AG04450 (cell line): ENCODE data around the gene SPTBN5. TPM values are rescaled to one million over a fixed set of nuclear protein-coding genes. Genes with fewer than 3 reads are reported as not detected.

Source experiments
- CTCF ChIA-PET: fragments of 300-600, 350-600 bp; formaldehyde crosslinking; extraction: SDS; loops from one replicate; lab custom pipeline; 2022; ENCODE audit warnings: antibody characterized with exemption, inconsistent platforms; lab: Charles Lee
- POLR2A ChIA-PET: fragments of 350-600 bp; formaldehyde crosslinking; extraction: SDS; loops from one replicate; lab custom pipeline; 2021; ENCODE audit warnings: antibody characterized with exemption, inconsistent platforms; lab: Yijun Ruan, JAX
- DNase-seq: peaks from one replicate; pipeline ENCODE4 v3.0.0-alpha.2; 2011; ENCODE audit warnings: low read depth, low spot score
- H3K27ac ChIP-seq: one replicate; pipeline ENCODE4 v1.5.1; 2012; ENCODE audit warnings: low read depth, low read length, control low read depth
- H3K27me3 ChIP-seq: one replicate; pipeline ENCODE4 v1.6.0; 2012; ENCODE audit warnings: low read length; ENCODE audit not compliant: control insufficient read depth, insufficient read depth
- H3K4me3 ChIP-seq: 2 replicates; pipeline ENCODE4 v1.5.1; 2011; ENCODE audit warnings: mild to moderate bottlenecking, low read depth, low read length, control low read depth
- H3K9me3 ChIP-seq: 2 replicates; pipeline ENCODE4 v1.5.1; 2012; ENCODE audit warnings: low read length; ENCODE audit not compliant: control insufficient read depth, insufficient read depth
- CTCF ChIP-seq: IDR thresholded peaks from 2 replicates; pipeline ENCODE4 v1.5.1; 2011; ENCODE audit warnings: low read depth, low read length, control low read depth, inconsistent platforms
- polyA plus RNA-seq: library from polyadenylated mRNA; depleted of rRNA; stranded (reverse); fragments of >200 nt; gene quantifications from 2 replicates; pipeline ENCODE4 v1.2.3, GENCODE V29; 2011

SPTBN5 gene
- polyA plus RNA-seq, 1 experiment, result 0.14 TPM

- DNase-seq, result no peak
- no peaks in the 10 kb centered on the region for H3K9me3 ChIP-seq
- no peaks in the 10 kb centered on the region for H3K27me3 ChIP-seq
- no peak overlapping the region for H3K27ac ChIP-seq
- ChIA-PET POLR2A (interaction anchor here (0.6 kb wide), 1 partner anchor 33 kb away, joined by 6 read pairs; no protein-coding TSS in a partner anchor), CTCF (interaction anchor here (2.1 kb wide), 1 partner anchor 45 kb away, joined by 6 read pairs; no protein-coding TSS in a partner anchor)
- TF ChIP-seq CTCF, result no peak
- H3K4me3 ChIP-seq, result no peak overlapping the region
Measured at GRCh38 chr15:41817327-41817726, 76.5 kb downstream of the SPTBN5 start.

- H3K4me3 ChIP-seq, result no peak overlapping the region
- no peak for TF ChIP-seq CTCF
- DNase-seq, result no peak
- no peaks in the 10 kb centered on the region for H3K9me3 ChIP-seq
- H3K27ac ChIP-seq, result no peak overlapping the region
- ChIA-PET CTCF (interaction anchor here (2.1 kb wide), 1 partner anchor 45 kb away, joined by 6 read pairs; no protein-coding TSS in a partner anchor), POLR2A (no interaction called here)
- no peaks in the 10 kb centered on the region for H3K27me3 ChIP-seq
Measured at GRCh38 chr15:41816788-41817187, 77.1 kb downstream of the SPTBN5 start.

- no peak overlapping the region for H3K27ac ChIP-seq
- TF ChIP-seq CTCF, result no peak
- H3K27me3 ChIP-seq, result no peaks in the 10 kb centered on the region
- H3K9me3 ChIP-seq, result no peaks in the 10 kb centered on the region
- ChIA-PET CTCF (interaction anchor here (15.8 kb wide), 1 partner anchor 37 kb away, joined by 362 read pairs; the partner anchor contains the start of gene MAPKBP1), POLR2A (no interaction called here)
- no peak for DNase-seq
- H3K4me3 ChIP-seq, result no peak overlapping the region
Measured at GRCh38 chr15:41814534-41814933, 79.3 kb downstream of the SPTBN5 start.

- no peak for DNase-seq
- H3K9me3 ChIP-seq, result no peaks in the 10 kb centered on the region
- no peak overlapping the region for H3K27ac ChIP-seq
- POLR2A ChIA-PET, result no interaction called here
- TF ChIP-seq CTCF, result no peak
- CTCF ChIA-PET, result interaction anchor here (0.6 to 15.8 kb wide), 2 partner anchors 36 to 211 kb away, joined by 6 to 362 read pairs; partner anchors contain the start of gene MAPKBP1
- H3K4me3 ChIP-seq, result no peak overlapping the region
- no peaks in the 10 kb centered on the region for H3K27me3 ChIP-seq
Measured at GRCh38 chr15:41813426-41813825, 80.4 kb downstream of the SPTBN5 start.

GRCh38 chr15:41812820-41813375, 81.0 kb downstream of the SPTBN5 start:
- TF ChIP-seq CTCF, result no peak
- no peaks in the 10 kb centered on the region for H3K27me3 ChIP-seq
- ChIA-PET CTCF (interaction anchor here (0.6 to 15.8 kb wide), 8 partner anchors 8 to 211 kb away, joined by 3 to 362 read pairs (median 6); partner anchors contain the start of gene MAPKBP1), POLR2A (interaction anchor here (1.2 kb wide), 1 partner anchor 39 kb away, joined by 7 read pairs; the partner anchor contains the start of gene MAPKBP1)
- no peak overlapping the region for H3K4me3 ChIP-seq
- H3K27ac ChIP-seq, result no peak overlapping the region
- no peaks in the 10 kb centered on the region for H3K9me3 ChIP-seq
- DNase-seq, result no peak
